Measurements from ENCODE around the gene LRRC15. TPM values are rescaled to one million over a fixed set of nuclear protein-coding genes. Genes with fewer than 3 reads are reported as not detected.

Gene LRRC15
- total RNA-seq, 1 donor from 2014 or later, result not detected

DNA sequence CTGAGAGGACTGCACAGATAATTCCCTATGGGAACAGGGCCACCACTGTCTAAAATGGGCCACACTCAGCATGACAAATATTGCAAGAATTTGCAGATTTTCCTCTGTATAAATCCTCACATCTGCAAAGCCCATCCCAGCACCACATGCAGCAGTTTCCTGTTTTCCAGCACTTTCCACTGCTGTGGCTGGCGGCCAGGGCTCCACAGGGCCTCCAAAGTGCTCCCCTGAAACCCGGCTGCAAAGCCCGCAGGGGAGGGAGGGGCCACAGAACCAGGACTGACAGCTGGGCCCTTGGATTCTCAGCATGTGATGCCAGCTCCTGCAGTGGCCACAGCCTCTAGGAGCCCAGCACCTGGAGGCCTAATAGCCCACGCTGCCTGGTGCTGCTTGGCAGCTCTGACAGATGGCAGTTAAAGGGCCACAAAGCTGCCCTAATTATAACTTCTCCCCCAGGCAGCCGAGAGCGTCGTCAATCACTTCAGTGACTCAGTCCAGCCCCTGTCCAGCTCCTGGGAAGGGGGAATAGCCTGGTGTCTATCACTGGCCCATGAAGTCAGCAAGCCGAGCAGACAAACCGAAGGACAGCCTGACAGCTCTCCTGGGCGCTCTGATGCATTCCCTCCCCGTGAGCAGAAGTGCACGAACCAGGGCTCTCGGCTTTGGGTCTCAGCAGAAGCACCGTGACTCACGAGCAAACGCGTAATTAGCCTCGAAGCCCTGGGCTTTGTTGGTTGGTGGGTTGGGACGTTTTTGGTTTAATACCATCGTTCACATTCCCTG is 4.7 kb downstream of the LRRC15 start:
- DNase-seq (ENCODE audit: low read depth, low spot score), result peak; percentile 49

GRCh38 chr3:194364314-194364651 is 5.3 kb downstream of the LRRC15 start:
- no peak for DNase-seq (ENCODE audit: low read depth, low spot score)

- DNase-seq (ENCODE audit: low read depth, low spot score), result no peak
These were observed 9.0 kb downstream of the LRRC15 start for GRCh38 chr3:194360568-194360967.

DNA sequence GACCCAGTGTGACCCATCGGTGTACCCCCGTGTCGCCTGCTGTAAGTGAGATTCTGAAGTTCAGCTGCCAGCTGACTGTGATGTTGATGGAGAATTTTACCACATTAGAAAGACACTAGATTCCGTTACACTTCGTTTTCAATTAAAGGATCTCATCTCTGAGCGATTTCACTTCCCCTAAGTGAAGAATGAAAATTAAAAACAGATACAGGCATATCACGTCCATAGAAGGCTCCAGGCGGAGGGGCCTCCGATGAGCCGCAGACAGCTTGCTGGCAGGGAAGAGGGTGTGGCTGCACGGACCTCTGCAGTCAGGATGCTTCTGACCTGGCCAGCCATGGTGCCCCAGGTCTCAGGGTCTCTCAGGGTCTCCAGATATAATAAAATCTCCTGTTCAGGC is 11.9 kb downstream of the LRRC15 start:
- no peak for DNase-seq (ENCODE audit: low read depth, low spot score)

GRCh38 chr3:194355379-194355778 is 14.2 kb downstream of the LRRC15 start:
- DNase-seq (ENCODE audit: low read depth, low spot score), result no peak

- DNase-seq (ENCODE audit: low read depth, low spot score), result no peak
These were observed 15.2 kb downstream of the LRRC15 start for GRCh38 chr3:194354315-194354714.

- no peak for DNase-seq (ENCODE audit: low read depth, low spot score)
These were observed 16.8 kb downstream of the LRRC15 start for GRCh38 chr3:194352667-194353246.

DNA sequence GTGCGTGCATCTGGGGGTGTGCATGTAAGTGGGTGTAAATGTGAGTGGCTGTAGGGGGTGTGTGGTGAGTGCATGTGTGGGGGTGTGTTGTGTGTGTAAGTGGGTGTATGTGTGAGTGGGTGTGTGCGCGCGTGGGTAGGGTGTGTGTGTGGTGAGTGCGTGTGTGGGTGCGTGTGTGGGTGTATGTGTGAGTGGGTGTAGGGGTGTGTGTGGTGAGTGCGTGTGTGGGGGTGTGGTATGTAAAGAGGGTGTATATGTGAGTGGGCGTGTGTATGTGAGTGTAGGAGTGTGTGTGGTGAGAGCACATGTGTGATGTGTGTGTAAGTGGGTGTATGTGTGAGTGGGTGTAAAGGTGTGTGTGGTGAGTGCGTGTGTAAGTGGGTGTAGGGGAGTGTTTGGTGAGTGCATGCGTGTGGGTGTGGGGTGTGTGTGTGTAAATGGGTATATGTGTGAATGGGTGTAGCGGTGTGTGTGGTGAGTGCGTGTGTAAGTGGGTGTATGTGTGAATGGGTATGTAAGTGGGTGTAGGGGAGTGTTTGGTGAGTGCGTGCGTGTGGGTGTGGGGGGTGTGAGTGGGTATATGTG is 17.5 kb downstream of the LRRC15 start:
- DNase-seq (ENCODE audit: low read depth, low spot score), result no peak

DNA sequence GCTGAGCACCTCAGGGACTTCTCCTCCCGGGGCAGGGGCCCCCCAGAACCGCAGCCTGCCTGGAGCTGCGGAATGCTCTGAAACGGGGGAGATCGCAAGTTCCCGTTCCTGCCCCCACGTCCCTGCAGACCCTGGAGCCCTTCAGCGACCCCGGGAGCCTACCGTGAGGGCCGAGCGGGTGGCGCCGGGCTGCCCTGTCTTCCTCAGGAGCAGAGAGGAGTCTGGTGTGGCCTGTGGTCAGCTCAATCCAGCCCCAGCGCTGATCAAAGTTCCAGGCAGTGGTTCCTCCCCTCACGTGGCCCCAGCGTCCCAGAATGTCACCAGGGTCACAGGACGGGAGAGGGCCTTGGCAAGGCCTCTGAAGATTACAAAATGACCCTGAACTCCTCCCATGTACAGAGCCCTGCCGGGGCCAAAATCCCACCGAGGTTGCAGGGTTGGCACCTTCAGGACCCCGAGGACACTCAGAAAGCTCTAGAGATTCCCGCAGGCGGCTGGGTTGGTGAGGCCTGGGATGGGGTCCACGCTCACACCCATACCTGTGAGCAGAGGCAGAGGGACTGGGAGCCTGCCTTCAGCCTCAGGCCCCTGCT is 18.4 kb downstream of the LRRC15 start, which contains the start of gene CPN2:
Gene CPN2, minus strand, starts transcription at position 249 of the 593 bp plus-strand sequence. CDS start 8,626 bp downstream, outside the sequence.
- DNase-seq (ENCODE audit: low read depth, low spot score), result no peak

- no peak for DNase-seq (ENCODE audit: low read depth, low spot score)
These were observed 18.8 kb downstream of the LRRC15 start for GRCh38 chr3:194350726-194351071.

DNA sequence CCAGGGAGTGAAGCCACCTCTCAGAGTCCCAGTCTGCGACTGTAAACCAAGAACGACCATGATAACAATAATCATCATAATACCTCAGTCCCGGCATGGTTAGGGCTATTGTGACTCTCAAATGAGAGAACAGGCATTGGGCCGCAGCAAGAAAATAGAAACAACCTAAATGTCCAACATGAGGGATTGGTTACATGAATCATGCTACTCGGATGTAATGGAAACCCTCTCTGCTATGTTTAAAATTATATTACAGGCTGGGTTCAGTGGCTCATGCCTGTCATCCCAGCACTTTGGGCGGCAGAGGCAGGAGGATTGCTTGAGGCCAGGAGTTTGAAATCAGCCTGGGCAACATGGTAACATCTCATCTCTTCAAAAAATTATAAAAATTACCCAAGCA is 21.2 kb downstream of the LRRC15 start:
- DNase-seq (ENCODE audit: low read depth, low spot score), result no peak

- no peak for DNase-seq (ENCODE audit: low read depth, low spot score)
These were observed 22.9 kb downstream of the LRRC15 start for GRCh38 chr3:194346621-194347020.

DNA sequence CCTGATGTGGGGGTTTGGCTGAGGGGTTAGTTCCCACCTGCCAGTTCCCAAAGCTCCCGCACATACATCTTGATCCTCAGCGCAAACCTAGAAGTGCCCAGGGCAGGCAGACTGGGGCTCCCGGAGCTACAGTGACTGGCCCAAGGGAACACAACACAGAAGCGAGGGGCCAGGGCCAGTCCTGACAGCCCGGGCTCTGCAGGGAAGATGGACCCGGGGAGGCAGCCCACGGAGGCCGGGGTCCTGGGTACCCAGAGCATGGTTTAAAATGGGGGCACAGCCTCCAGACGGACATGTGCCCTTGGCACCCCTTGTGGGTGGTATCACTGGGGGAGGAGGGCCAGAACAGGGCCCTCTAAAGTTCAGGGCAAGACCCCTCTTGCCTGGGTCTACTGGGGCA is 23.5 kb downstream of the LRRC15 start:
- no peak for DNase-seq (ENCODE audit: low read depth, low spot score)

GRCh38 chr3:194344012-194344411 is 25.5 kb downstream of the LRRC15 start:
- no peak for DNase-seq (ENCODE audit: low read depth, low spot score)

DNA sequence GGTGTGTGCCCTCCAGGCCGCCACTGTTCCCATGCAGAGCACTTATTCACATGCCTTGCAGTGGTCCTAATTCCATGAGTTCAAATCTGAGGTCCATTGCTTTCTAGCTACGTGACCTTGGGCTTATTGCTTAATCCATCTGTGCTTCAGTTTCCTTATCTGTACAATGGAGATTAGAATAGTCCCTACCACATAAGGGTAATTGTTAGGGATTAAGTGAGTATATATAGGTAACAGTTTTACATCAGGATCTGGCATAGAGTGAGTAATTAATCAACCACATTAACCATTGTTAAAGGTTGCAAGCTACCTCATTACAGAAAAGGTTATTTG is 26.0 kb downstream of the LRRC15 start:
- no peak for DNase-seq (ENCODE audit: low read depth, low spot score)

GRCh38 chr3:194342861-194343560 is 26.5 kb downstream of the LRRC15 start:
- DNase-seq (ENCODE audit: low read depth, low spot score), result no peak

DNA sequence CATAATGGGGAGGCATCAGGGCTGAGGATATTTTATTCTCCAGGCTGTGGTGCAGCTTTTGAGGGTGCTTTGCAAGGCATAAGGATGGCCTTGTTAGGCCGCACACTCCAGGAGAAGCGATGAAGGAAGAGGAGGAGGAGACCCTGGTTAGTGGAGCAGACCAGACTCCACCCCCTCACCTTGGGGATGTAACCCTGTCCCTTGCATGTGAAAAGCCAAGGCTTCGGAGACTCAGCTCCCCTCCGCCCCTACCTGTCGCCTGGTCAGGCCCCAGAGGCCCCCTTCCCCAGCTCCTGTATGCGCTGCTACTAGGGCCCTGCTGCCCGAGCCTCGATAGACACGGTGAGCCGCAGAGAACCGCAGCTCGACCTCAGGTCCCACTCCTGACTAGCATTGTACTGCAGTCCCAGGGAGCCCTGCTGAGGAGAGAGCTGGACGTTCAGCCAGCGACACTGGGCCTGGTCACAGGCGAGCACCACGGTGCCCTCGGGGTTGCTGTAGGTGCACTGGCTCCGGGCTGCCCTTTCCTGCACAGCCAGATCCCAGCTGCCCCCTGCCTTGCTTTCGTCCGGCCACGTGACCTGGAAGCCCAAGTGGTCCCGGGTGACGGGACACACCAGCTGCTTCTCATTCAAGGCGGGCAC is 28.7 kb downstream of the LRRC15 start:
- no peak for DNase-seq (ENCODE audit: low read depth, low spot score)

GRCh38 chr3:194339840-194340239 is 29.7 kb downstream of the LRRC15 start:
- DNase-seq (ENCODE audit: low read depth, low spot score), result no peak

GRCh38 chr3:194339356-194339755 is 30.2 kb downstream of the LRRC15 start:
- no peak for DNase-seq (ENCODE audit: low read depth, low spot score)

GRCh38 chr3:194337965-194338753 is 31.4 kb downstream of the LRRC15 start:
- DNase-seq (ENCODE audit: low read depth, low spot score), result no peak

All from pulmonary artery endothelial cell (primary cell).